ENCODE results near the gene HDAC9.

DNA sequence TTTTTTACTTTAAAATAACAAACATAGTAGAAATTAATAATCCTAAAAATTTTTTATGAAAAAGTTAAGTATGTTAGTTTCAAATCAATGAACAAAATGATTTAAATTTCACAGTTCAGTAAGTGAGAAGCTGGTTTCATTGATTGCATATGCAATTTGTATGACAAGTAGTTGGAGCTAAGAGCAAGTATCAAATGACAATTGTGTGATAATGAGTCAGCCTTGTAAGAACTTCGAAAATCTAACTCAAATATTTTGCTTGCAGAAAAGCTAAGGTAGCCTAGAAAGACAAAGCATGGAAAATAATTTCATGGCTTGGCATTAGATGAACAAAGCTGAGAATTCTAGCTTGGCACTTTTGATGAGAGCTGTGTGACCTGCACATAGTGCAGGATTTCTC, 111.5 kb downstream of the HDAC9 start:
- TF ChIP-seq CTCF (IDR thresholded peaks at IDR 0.05; ENCODE audit: insufficient read depth, low read depth, low read length): no peak
- no peak for TF ChIP-seq EZH2 (IDR thresholded peaks at IDR 0.05; ENCODE audit: insufficient read depth, low read length)

Measured in astrocyte (in vitro differentiated cells and primary cell).